DMS53 treated with DMSO at 0.1 percent for 48 hours (cell line): ENCODE data around the gene CD9.
"Not testable (repeated sequence)": the region's sequence is repeated elsewhere in the genome, so short reads cannot be mapped to it uniquely, and the experiment has no call there.

Experiments
- DNase-seq: peaks from one replicate; lab custom pipeline; 2025; ENCODE audit not compliant: unreplicated experiment; lab: John Stamatoyannopoulos, UW

Gene CD9

DNA sequence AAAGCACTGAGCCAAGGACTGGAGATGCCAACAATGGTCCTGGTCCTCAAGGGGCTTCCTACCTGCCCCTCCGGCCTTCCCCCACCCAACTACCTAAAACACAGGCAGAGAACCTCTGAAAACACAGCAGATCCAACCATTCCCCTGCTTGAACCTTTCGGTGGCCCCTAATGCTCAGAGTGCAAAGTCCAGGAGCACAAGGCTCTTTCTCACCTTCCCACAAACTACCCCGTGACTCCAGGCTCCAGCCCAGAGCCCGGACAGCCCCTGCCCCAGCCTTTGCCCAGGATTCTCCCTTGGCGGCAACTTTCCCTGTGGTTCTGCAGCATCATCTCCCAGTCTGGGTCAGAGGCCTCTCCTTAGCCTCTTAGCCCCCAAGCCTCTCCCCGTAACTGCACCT lies 1.6 kb upstream of the CD9 start:
- DNase-seq, result no peak

DNA sequence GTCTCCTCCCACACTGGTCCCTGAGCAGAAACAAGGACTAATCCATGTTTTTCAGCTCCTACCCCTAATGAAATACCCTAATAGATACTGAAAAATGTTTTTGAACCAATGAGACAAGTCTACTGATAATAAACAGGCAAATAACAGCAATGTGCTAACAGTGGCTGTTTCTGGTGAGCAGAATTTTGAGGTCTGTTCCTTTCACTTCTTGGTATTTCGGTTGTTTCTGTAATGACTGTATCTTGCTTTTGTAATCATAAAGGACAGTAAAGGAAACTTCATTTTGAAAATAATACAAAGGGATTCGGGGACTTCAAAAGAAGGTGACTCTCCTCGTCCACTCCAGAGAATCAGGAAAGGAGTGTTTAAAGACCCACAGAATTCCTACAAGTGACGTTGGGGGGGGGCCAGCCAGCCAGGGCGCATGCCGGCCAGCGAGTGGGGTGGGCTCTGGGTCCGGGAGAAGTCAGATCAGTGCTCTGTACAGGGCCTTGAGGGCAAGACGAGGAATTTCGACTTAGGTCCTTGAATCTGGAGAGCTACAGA lies 1.1 kb upstream of the CD9 start:
- no peak for DNase-seq

DNA sequence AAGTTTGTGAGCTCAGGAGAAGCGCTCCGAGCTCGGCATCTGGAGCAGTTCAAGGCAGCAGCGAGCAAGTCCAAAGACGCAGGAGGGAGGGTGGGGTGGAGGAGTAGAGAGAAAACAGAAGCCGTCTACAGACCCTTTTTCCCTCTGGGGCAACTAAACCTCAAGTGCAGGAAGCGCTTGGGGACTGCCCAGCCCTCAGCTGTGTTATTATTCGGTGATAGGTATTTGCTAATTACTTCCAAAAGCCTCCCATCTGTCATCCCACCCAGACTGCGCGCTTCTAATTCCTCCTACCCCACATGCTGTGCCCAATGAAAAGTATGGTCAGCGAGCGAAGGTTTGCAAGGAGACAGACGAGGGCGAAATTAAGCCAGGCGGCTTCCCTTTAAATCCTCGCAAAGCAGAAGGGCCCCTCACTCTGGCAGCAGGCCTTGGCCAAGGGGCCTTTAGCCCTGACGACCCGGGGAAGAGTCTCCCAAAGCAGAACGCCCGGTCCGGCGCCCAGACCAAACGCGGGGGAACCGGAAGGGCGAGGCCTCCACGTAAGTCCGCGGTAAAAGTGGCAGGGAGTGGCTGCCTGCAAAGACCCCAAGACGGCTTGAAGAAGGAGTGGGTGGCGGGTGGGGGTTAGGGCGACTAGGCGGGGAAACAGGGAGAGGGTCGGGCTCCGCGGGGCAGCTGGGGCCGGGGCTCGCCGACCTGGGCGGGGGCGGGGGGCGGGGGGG lies 507 bp upstream of the CD9 start:
- DNase-seq, result no peak

DNA sequence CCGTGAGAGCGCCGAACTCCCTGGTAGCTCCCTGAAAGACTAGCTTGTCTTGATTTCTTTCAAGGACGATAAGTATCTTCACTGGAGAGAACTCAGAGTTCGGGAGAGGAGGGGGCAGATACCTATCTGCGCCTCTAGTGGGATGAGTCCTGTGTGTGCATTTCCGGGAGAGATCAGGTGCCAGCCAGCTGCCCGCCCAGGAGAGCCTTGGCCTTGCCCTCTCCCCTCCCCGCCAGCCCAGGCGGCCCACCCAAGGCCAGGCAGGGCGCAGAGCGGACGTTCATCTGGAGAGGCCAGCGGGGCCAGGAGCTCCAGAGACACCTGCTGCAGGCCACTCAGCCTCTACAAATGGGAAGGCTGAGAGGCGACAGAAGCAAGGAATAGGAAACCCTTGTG lies 1.0 kb downstream of the CD9 start:
- DNase-seq, result peak; percentile 89

DNA sequence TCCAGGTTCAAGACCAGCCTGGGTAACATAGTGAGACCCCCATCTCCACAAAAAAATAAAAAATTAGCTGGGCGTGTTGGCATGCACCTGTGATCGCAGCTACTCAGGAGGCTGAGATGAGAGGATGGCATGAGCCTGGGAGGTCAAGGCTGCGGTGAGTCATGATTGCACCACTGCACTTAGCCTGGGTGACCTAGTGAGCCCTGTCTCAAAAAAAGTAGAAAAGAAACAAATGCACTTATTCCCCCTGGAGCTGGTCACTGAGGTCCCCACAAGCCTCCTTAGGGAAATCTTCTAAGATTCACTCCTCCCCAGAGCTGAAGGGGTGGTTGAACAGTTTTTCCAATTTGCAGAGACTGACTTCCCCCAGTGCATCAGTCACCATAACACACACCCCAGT lies 1.6 kb downstream of the CD9 start:
- DNase-seq, result no peak

DNA sequence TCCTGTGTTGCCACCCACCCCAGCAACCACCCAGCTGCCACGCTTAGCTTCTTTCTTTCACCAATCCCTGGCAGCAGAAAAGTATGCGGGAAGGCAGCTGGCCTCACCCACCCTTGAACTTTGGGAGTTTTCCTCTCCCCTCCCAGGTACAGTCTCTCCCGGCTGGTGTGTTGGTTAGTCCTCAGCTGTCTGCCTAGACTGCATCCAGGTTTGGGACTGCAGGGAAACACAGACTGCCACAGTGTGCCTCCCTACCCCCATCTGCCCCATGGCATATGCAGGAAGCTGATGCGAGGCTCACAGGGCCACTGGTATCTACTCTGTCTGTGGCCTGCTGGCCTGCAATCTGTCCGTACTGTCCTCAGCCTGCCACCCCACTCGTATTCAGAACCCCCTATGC lies 2.1 kb downstream of the CD9 start:
- DNase-seq, result no peak

DNA sequence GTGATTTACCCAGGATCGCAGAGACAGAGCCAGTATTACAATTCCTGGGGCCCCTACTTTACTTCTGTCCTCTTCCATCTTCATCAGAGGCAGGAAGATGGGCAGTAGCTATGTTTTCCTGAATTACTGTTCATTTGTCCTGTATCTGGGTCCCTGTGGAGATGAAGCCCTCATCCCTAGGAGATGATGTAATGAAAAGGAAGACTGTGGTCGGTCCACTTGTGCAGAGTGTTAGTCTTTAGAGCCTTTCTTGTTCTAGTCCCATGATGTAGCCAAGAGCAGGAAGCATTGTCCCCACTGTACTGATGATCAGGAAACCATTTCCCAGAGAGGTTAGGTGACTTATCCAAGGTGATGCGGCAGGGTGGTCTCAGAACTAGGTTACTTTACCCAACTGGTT lies 2.6 kb downstream of the CD9 start:
- DNase-seq, result no peak

DNA sequence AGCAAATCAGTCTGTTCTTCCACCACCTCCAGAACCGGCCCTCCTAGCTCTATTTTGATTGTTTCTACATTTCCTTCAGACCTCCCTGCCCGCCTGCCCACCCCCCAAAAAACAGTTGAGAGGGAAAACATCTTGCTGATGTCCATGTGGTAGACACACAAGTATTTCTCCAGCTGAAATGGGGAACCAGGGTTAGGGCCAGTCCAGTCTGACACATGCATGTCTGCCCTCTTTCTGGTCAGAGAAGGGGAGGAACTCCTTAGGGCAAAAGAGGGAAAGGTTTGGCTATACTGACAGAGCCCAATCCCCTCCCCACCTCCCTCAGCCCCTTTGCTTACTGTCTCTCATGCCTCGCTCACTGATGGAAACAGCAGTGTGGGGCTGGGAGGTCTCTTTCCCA lies 3.4 kb downstream of the CD9 start:
- no peak for DNase-seq

DNA sequence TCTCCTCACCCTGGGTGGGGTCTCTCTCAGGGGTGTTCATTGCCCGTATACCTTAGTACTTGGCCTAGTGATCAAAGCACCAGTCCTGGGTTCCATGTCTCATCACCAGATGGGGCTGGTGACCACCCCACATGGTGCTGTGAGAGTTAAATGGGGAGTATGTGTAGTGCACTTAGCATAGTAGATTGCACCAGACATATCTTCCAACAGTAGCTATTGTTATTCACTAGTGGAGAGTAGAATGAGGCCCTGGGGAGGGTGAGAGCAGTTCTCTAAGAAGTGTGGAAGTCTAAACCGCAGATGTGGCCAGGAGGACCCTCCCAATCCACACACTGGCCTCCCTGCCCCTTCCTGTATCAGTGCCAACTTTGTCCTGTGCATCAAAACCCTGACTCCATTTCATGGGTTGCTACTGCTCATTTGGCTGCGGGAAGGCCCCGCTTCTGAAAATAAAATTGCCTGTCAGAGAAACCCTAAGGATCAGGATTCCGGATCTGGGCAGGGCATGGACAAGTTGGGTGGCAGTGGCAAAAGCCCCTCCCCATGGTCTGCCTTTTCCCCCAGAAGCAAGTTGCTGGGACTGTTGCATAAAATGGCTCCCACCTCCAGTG lies 4.4 kb downstream of the CD9 start:
- DNase-seq, result no peak

DNA sequence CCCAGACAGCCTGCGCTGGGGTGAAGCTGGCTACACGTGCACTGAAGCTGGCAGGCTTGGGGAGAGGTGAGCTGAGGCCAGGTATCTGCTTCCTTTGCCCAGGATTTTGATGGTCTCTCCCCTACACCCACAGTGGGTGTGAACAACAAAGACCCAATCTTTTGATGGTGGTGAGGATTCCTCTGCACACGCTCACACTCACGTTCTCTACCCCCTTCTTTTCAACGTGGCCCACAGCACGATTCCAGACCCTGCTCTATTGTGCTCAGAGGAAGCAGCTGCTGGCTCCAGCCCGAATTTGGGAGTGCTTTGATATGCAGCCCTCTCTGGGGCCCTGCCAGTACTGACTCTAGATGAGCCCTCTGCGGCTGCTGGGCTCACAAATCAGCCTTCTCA lies 4.9 kb downstream of the CD9 start:
- DNase-seq, result no peak

DNA sequence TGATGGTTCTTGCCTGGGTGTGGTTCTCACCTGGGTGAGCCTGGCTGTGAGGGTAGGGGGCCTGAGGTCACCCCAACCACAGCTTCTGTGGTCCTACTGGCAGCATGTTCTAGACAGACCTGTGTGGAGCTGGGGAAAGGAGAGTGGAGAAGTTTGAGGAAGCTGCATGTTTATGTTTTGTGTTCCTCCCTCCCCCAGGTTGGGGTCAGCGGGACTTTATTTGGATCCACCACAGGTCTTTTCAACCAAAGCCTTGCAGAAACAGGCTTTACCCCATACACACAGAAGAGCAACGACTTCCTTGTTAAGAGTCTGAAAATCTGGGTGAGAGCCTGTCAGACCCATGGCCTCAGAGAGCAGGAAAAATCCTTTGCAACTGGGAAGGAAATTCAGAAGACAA lies 5.6 kb downstream of the CD9 start:
- no peak for DNase-seq

DNA sequence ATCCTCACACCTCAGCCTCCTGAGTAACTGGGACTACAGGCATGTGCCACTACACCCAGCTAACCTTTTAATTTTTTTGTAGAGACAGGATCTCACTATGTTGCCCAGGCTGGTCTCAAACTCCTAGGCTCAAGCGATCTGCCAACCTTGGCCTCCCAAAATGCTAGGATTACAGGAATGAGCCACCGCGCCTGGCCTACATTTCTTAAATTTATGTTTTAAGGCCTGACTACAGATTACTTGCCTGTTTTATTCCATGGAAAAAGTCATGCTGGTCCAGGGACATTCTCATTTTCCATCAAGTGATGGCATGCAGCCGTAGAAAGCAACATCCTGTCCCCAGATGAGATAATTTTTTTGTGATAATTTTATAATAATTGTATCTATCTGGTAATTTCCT lies 6.1 kb downstream of the CD9 start:
- no peak for DNase-seq

DNA sequence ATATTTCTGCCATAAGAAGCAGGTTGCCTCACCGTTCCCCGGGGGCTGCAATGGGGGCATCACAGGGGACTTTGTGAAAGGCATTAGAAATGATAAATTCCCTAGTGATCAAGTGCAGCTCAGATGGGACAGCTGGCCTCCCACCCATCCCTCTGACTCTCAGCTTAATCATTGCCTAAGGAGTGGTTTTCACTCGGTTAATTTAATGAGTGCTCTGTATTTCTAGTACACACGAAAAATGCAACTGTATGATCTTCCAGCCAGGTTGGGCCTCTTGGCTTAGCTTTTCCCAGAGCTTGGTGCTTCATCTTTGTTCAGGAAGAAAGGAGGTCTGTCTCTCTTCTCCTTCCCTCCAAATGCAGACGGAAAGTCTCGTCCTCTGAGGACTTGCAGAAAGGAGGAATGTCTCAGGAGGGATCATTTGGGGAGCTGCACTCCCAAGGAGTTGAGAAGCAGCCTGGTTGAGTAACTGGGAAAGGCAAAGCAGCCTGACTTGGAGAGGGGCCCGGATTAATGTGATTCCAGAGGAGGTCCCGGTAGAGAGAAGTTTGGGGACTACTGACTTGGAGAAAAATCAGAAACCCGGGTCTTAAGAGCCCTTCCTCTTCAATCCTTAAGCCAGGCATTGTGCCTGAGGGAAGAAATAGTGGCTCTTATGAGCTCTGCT lies 7.2 kb downstream of the CD9 start:
- no peak for DNase-seq

DNA sequence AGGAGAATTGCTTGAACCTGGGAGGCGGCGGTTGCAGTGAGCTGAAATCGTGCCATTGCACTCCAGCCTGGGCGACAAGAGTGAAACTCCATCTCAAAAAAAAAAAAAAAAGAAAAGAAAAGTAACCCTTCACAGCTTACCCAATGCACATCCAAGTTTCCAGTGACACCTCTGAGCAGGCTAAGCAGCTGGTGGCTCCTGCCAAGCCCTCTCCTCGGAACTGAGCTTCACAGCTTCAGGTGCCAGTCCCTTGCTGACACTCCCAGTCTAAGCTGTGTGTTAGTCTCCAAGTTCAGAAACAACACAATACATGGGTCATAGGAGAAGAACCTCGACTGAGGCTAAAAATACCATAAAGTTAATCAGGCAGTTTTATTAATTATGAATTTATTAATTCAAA lies 7.9 kb downstream of the CD9 start:
- DNase-seq, result no peak

DNA sequence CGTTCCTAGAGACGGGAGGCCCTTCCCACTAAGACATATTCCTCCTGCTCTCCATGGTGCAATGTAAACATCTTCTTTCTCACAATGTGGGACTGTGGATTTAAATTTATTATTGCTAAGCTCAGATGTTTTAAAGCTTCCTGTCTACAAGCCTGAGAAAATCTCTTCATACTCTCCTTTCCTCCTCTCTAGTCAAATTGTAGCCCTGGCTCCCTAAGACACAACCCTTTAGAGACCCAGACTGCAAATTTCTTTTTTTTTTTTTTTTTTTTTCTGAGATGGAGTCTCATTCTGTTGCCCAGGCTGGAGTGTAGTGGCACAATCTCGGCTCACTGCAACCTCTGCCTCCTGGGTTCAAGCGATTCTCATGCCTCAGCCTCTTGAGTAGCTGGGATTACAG lies 9.2 kb downstream of the CD9 start:
- not testable (repeated sequence) for DNase-seq

DNA sequence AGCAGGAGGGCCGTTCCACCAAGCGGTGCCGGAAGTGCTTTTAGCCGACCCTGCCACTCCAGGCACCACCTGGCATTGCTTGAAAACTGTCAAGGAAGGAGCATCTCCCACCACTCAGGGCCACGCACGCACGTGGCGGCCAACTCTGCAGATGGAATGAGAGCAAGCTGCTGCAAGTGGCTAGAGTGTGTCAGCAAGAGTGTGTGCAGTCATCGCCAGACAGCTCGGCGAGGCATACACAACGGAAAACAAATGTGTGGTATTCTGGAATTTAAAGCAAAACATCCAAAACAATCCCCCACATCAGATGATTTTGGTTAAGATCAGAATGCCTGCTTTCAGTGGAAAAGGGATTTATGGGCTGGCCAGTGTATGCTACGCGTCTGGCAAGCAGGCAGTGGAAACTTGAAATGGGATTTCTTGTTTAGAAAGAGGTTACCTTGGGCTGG lies 11.2 kb downstream of the CD9 start:
- DNase-seq, result no peak

DNA sequence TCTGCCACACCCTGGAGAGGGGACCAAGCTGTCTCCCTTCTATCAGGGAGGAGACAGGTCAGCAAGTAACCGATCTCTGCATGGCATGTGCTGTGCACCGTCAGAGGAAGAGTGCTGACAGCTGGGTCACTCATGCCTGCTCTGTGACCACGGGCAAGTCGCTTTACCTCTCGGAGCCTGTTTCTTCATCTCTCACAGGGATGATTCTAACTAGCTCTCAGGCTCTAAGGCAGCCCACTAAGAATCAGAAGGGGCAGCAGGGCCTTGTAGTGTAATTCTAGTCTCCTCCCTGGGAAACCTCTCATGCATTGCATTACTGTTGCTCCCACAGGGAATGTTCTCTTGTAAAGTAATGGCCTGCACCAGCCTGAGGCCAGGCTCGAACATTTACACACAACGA lies 11.9 kb downstream of the CD9 start:
- DNase-seq, result no peak

DNA sequence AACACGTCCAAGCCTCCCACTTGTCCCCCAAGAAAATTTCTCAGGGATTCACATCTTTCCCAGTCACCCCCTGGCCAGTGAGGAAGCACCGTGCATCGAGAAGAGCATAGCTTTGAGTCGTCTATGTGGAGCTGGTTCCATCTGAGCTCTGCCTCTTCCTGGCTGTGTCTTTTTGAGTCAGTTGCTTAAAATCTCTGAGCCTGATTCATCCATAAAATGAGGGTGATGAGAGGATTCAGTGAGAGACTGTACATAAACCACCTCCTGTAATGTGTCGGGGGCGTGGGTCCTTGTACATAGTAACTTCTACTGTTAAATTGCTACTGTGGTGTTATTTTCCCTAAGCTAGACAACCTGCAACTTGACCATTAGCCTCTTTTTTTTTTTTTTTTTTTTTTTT lies 13.8 kb downstream of the CD9 start:
- DNase-seq, result no peak

DNA sequence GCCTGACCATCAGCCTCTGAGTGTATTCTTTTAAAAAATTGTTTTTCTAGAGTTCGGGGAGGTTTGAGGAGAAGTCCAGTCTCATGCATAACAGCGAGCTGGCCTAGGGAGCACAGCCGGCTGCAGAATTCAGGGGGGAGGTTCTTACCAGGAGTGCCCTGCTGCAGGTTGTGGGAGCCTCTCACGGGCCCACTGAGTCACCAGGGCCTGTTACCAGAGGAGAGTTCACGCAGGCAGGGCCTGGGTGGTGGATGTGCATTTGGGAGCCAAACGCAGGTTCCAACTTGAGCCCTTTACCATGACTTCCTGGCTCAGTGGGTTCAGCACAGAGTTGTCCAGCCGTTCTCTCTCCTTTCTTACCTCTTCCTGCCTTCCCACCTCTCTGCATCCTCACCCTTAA lies 14.4 kb downstream of the CD9 start:
- no peak for DNase-seq

DNA sequence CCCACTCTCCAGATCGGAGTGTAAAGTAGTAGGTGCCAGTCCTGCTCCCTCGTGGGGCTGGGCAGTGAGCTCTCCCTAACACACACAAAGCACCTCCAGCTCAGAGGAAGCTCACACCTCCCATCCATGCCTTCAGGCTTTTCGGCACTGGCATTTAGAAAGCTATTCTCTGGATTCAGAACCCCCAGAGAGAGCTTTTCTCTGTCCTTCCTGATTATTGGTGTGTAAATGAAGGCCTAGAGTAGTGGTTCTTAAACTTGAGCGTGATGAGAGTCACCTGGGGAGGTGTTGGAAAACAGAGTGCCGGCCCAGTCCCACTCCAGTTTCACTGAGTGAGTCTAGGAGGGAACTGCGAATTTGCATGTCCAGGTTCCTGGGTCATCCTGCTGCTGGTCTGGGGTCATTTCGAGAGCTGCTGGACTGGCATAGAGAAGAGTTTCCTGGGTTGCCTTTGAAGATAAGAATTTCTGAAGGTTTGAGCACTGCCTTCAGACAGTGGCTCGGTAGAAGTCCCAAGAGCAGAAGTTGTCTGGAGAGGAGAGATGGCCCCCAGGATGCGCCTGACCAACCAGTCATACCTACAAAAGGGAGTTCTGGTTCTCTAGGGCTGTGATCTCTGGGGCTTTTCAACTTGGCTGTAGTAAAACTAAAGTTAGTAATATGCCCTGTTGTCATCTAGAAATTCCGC lies 15.1 kb downstream of the CD9 start:
- DNase-seq, result no peak

DNA sequence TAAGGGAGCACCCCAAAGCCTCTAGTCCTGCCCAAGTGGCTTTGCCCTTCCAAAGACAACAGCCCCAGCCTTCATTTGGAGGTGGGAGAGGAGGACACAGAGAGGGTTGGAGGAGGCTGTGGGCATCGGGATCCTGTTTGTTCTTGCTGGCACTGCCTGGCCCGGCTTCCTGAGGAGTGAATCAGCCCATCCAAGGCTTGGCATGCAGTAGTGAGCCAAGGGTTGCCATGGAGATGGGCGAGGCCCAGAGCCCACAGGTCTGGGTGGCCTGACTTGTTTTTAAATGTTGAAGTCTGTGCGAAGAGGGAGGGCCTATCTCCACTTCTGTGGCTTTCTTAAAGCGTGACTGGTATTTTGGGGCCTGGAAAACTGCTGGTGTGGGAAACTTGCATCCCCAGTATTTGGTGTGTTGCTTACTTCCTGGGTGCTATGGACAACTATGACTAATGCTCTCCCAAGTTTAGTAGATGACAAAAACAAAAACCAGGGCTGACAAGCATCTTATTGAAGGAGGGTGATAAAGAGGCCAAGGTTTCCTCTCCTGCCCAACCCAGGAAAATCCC lies 15.8 kb downstream of the CD9 start:
- DNase-seq, result peak; percentile 22
